Breast epithelium (tissue), 3 donors: ENCODE data around the gene GPBAR1.

Experiments
- CTCF ChIP-seq, 3 donors: fragments of 450-650 bp; IDR thresholded peaks; one replicate each; pipeline ENCODE4 v1.5.1; 2016 to 2017; ENCODE audit warnings: antibody characterized with exemption in 3 of 3, mild to moderate bottlenecking in 3 of 3, moderate library complexity in 3 of 3
- POLR2A ChIP-seq: fragments of 450-650 bp; IDR thresholded peaks from one replicate; pipeline ENCODE4 v1.6.1; 2016; ENCODE audit warnings: antibody characterized with exemption, mild to moderate bottlenecking, moderate library complexity
- POLR2AphosphoS5 ChIP-seq, 3 donors: sonication (generic); formaldehyde crosslinking; IDR thresholded peaks; one replicate each; pipeline ENCODE4 v1.6.1; 2017; ENCODE audit warnings: antibody characterized with exemption in 3 of 3

- no peak for TF ChIP-seq CTCF (IDR thresholded peaks at IDR 0.05)
- TF ChIP-seq POLR2A = no peak
- no peak for TF ChIP-seq POLR2AphosphoS5 (IDR thresholded peaks at IDR 0.05)
These were observed 13.1 kb downstream of the GPBAR1 start for GRCh38 chr2:218273908-218274249.
